ENCODE results near the gene REG1B. TPM values are rescaled to one million over a fixed set of nuclear protein-coding genes. Genes with fewer than 3 reads are reported as not detected.

The REG1B gene
- polyA plus RNA-seq, 1 of the 3 experiments (the other 2 are of a cell fraction) = not detected

DNA sequence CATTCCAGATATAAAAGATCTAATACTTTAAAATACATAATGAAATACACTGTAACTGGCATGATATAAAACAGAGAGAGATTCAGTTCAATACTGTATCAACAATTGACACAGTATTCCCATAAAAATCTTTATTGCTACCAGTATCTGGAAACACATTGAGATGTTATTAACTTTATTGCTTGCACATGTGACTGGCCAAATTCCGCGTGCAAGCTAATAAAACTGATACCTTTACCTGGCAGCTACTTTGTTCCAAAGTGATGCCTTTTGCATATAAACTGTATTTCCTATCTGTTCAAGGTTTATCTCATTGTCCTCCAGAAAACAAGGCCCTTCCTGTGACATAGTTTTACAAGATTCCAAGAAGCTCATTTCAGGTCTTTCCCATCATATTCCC lies 15.4 kb upstream of the REG1B start:
- H3K9me3 ChIP-seq = 0 out of 2 replicates have a peak, but pooled peaks cover 3% of the 10 kb centered on the region
- H3K27me3 ChIP-seq (ENCODE audit: insufficient read depth) = no peaks in the 10 kb centered on the region
- DNase-seq = no peak
- H2AFZ ChIP-seq (ENCODE audit: low read depth) = no peak overlapping the region
- H3K4me1 ChIP-seq (ENCODE audit: control insufficient read depth in 1 of 2, insufficient read depth in 2 of 2, low read depth in 1 of 2, low read length in 1 of 2) = no peaks in the 10 kb centered on the region
- H3F3A ChIP-seq (replicated peaks; ENCODE audit: insufficient read depth) = no peaks in the 10 kb centered on the region
- no peaks in the 10 kb centered on the region for H3K79me2 ChIP-seq (ENCODE audit: insufficient read depth)
- no peaks in the 10 kb centered on the region for H4K20me1 ChIP-seq (ENCODE audit: insufficient read depth)
- H3K4me3 ChIP-seq (ENCODE audit: low read depth in 2 of 2, low read length in 1 of 2) = no peak overlapping the region
- no peak overlapping the region for H3K9ac ChIP-seq
- ChIA-PET CTCF (interaction anchor here (1.0 kb wide), 1 partner anchor 54 kb away, joined by 3 read pairs; no protein-coding TSS in a partner anchor), POLR2A (no interaction called here)
- H3K36me3 ChIP-seq (replicated peaks in 1 of 2; ENCODE audit: control insufficient read depth in 1 of 2, insufficient read depth in 2 of 2, low read length in 1 of 2) = no peaks in the 10 kb centered on the region
- whole genome bisulfite sequencing (ENCODE audit: low lambda C conversion rate) = 65% methylated on average over 2 of the region's 2 CpGs
- no peak overlapping the region for H3K27ac ChIP-seq (ENCODE audit: low read depth in 2 of 2, low read length in 1 of 2)
- no peak for TF ChIP-seq FOSL2 (IDR thresholded peaks at IDR 0.05; ENCODE audit: borderline replicate concordance, low read depth)
- TF ChIP-seq FOXJ3 (CRISPR knock-in tag; IDR thresholded peaks at IDR 0.05) = no peak
- TF ChIP-seq EP300 (IDR thresholded peaks at IDR 0.05; ENCODE audit: borderline replicate concordance in 1 of 2, low read depth in 1 of 2, low read length in 1 of 2) = no peak
- no peak for TF ChIP-seq RXRA (IDR thresholded peaks at IDR 0.05; ENCODE audit: borderline replicate concordance, low read depth)
- TF ChIP-seq, protein P1, sequence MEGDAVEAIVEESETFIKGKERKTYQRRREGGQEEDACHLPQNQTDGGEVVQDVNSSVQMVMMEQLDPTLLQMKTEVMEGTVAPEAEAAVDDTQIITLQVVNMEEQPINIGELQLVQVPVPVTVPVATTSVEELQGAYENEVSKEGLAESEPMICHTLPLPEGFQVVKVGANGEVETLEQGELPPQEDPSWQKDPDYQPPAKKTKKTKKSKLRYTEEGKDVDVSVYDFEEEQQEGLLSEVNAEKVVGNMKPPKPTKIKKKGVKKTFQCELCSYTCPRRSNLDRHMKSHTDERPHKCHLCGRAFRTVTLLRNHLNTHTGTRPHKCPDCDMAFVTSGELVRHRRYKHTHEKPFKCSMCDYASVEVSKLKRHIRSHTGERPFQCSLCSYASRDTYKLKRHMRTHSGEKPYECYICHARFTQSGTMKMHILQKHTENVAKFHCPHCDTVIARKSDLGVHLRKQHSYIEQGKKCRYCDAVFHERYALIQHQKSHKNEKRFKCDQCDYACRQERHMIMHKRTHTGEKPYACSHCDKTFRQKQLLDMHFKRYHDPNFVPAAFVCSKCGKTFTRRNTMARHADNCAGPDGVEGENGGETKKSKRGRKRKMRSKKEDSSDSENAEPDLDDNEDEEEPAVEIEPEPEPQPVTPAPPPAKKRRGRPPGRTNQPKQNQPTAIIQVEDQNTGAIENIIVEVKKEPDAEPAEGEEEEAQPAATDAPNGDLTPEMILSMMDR (IDR thresholded peaks at IDR 0.05) = no peak
- TF ChIP-seq, protein P2, sequence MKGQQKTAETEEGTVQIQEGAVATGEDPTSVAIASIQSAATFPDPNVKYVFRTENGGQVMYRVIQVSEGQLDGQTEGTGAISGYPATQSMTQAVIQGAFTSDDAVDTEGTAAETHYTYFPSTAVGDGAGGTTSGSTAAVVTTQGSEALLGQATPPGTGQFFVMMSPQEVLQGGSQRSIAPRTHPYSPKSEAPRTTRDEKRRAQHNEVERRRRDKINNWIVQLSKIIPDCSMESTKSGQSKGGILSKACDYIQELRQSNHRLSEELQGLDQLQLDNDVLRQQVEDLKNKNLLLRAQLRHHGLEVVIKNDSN (IDR thresholded peaks at IDR 0.05; ENCODE audit: borderline replicate concordance, low read depth) = no peak
- no peak for TF ChIP-seq SIN3A (IDR thresholded peaks at IDR 0.05; ENCODE audit: borderline replicate concordance, low read depth, low read length)
- TF ChIP-seq, protein P3, sequence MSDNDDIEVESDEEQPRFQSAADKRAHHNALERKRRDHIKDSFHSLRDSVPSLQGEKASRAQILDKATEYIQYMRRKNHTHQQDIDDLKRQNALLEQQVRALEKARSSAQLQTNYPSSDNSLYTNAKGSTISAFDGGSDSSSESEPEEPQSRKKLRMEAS (IDR thresholded peaks at IDR 0.05; ENCODE audit: low read depth) = no peak
- no peak for TF ChIP-seq GABPA (IDR thresholded peaks at IDR 0.05; ENCODE audit: low read depth)
- no peaks in the 10 kb centered on the region for H3K9me2 ChIP-seq
- no peak overlapping the region for H3K4me2 ChIP-seq

DNA sequence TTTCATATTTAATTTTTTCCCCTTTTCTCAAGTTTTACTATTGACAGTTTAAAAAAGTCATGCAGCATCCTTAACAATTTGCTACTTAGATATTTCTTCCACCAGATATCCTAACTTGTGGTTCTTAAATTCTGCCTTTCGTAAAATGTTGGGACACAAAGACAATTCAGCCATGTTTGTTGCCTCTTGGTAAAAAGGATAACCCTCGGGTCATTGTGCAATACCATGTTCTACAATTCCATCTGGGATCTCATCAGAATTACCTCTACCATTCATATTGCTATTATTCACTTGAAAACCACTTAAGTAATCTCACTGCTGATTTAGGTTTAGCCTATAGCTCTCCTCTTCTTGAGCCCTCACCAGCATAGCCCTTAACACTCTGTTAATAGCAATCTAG lies 13.2 kb upstream of the REG1B start:
- Histone ChIP-seq H3K4me1 (ENCODE audit: control insufficient read depth in 1 of 2, insufficient read depth in 2 of 2, low read depth in 1 of 2, low read length in 1 of 2) (no peaks in the 10 kb centered on the region), H3F3A (replicated peaks; ENCODE audit: insufficient read depth) (no peaks in the 10 kb centered on the region), H3K9me2 (no peaks in the 10 kb centered on the region), H3K9ac (no peak overlapping the region), H3K79me2 (ENCODE audit: insufficient read depth) (no peaks in the 10 kb centered on the region), H3K27ac (ENCODE audit: low read depth in 2 of 2, low read length in 1 of 2) (no peak overlapping the region), H3K27me3 (ENCODE audit: insufficient read depth) (no peaks in the 10 kb centered on the region), H4K20me1 (ENCODE audit: insufficient read depth) (no peaks in the 10 kb centered on the region), H2AFZ (ENCODE audit: low read depth) (no peak overlapping the region), H3K9me3 (0 out of 2 replicates have a peak, but pooled peaks cover 3% of the 10 kb centered on the region), H3K4me3 (ENCODE audit: low read depth in 2 of 2, low read length in 1 of 2) (no peak overlapping the region), H3K36me3 (replicated peaks in 1 of 2; ENCODE audit: control insufficient read depth in 1 of 2, insufficient read depth in 2 of 2, low read length in 1 of 2) (no peaks in the 10 kb centered on the region), H3K4me2 (no peak overlapping the region)
- DNase-seq = no peak
- ChIA-PET CTCF (no interaction called here), POLR2A (no interaction called here)
- WGBS (ENCODE audit: low lambda C conversion rate) = 9% methylated on average over 2 of the region's 2 CpGs
- TF ChIP-seq GABPA (IDR thresholded peaks at IDR 0.05; ENCODE audit: low read depth) (no peak), GATA2 (CRISPR knock-in tag; IDR thresholded peaks at IDR 0.05) (no peak), RFX5 (IDR thresholded peaks at IDR 0.05; ENCODE audit: low read length) (no peak), RAD21 (IDR thresholded peaks at IDR 0.05; ENCODE audit: low read length) (no peak), SIN3A (IDR thresholded peaks at IDR 0.05; ENCODE audit: borderline replicate concordance, low read depth, low read length) (no peak), JUND (IDR thresholded peaks at IDR 0.05) (no peak), TAF1 (IDR thresholded peaks at IDR 0.05; ENCODE audit: borderline replicate concordance, low read depth, low read length) (no peak), TEAD4 (IDR thresholded peaks at IDR 0.05; ENCODE audit: borderline replicate concordance, insufficient read depth) (no peak), MXI1 (IDR thresholded peaks at IDR 0.05; ENCODE audit: low read depth, low read length) (no peak), EP300 (IDR thresholded peaks at IDR 0.05; ENCODE audit: borderline replicate concordance in 1 of 2, low read depth in 1 of 2, low read length in 1 of 2) (no peak), NFIC (IDR thresholded peaks at IDR 0.05; ENCODE audit: borderline replicate concordance) (no peak)
- TF ChIP-seq, protein P4, sequence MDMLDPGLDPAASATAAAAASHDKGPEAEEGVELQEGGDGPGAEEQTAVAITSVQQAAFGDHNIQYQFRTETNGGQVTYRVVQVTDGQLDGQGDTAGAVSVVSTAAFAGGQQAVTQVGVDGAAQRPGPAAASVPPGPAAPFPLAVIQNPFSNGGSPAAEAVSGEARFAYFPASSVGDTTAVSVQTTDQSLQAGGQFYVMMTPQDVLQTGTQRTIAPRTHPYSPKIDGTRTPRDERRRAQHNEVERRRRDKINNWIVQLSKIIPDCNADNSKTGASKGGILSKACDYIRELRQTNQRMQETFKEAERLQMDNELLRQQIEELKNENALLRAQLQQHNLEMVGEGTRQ (IDR thresholded peaks at IDR 0.05; ENCODE audit: borderline replicate concordance, low read depth, low read length) = no peak
- TF ChIP-seq, protein P5, sequence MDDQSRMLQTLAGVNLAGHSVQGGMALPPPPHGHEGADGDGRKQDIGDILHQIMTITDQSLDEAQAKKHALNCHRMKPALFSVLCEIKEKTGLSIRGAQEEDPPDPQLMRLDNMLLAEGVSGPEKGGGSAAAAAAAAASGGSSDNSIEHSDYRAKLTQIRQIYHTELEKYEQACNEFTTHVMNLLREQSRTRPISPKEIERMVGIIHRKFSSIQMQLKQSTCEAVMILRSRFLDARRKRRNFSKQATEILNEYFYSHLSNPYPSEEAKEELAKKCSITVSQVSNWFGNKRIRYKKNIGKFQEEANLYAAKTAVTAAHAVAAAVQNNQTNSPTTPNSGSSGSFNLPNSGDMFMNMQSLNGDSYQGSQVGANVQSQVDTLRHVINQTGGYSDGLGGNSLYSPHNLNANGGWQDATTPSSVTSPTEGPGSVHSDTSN (IDR thresholded peaks at IDR 0.05) = no peak
- TF ChIP-seq, protein P6, sequence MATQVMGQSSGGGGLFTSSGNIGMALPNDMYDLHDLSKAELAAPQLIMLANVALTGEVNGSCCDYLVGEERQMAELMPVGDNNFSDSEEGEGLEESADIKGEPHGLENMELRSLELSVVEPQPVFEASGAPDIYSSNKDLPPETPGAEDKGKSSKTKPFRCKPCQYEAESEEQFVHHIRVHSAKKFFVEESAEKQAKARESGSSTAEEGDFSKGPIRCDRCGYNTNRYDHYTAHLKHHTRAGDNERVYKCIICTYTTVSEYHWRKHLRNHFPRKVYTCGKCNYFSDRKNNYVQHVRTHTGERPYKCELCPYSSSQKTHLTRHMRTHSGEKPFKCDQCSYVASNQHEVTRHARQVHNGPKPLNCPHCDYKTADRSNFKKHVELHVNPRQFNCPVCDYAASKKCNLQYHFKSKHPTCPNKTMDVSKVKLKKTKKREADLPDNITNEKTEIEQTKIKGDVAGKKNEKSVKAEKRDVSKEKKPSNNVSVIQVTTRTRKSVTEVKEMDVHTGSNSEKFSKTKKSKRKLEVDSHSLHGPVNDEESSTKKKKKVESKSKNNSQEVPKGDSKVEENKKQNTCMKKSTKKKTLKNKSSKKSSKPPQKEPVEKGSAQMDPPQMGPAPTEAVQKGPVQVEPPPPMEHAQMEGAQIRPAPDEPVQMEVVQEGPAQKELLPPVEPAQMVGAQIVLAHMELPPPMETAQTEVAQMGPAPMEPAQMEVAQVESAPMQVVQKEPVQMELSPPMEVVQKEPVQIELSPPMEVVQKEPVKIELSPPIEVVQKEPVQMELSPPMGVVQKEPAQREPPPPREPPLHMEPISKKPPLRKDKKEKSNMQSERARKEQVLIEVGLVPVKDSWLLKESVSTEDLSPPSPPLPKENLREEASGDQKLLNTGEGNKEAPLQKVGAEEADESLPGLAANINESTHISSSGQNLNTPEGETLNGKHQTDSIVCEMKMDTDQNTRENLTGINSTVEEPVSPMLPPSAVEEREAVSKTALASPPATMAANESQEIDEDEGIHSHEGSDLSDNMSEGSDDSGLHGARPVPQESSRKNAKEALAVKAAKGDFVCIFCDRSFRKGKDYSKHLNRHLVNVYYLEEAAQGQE (IDR thresholded peaks at IDR 0.05; ENCODE audit: low read depth, low read length) = no peak

All from SK-N-SH (cell line).